SJSA1 (cell line): ENCODE data around the gene RRP15. TPM values are rescaled to one million over a fixed set of nuclear protein-coding genes. Genes with fewer than 3 reads are reported as not detected.

ENCODE experiments used
- DNase-seq, 2 experiments: peaks; one replicate each; pipeline ENCODE4 v3.0.0-alpha.2; 2015 to 2020; ENCODE audit warnings: low spot score in 2 of 2, low read depth in 1 of 2
- H3K27ac ChIP-seq: fragments of 250-450 bp; sonication (Bioruptor Pico); 2 replicates; pipeline ENCODE4 v1.5.1; 2020; ENCODE audit warnings: mild to moderate bottlenecking, moderate library complexity
- H3K27me3 ChIP-seq: fragments of 250-450 bp; sonication (Bioruptor Pico); replicated peaks from 2 replicates; pipeline ENCODE4 v1.5.1; 2020; ENCODE audit warnings: mild to moderate bottlenecking, moderate library complexity
- H3K36me3 ChIP-seq: fragments of 250-450 bp; sonication (Bioruptor Pico); 2 replicates; pipeline ENCODE4 v1.5.1; 2020; ENCODE audit warnings: mild to moderate bottlenecking
- H3K4me1 ChIP-seq: fragments of 250-450 bp; sonication (Bioruptor Pico); replicated peaks from 2 replicates; pipeline ENCODE4 v1.6.1; 2021; ENCODE audit warnings: mild to moderate bottlenecking
- H3K4me3 ChIP-seq: fragments of 250-450 bp; sonication (Bioruptor Pico); 2 replicates; pipeline ENCODE4 v1.5.1; 2020; ENCODE audit warnings: mild to moderate bottlenecking
- H3K9me3 ChIP-seq: fragments of 250-450 bp; sonication (Bioruptor Pico); replicated peaks from 2 replicates; pipeline ENCODE4 v1.5.1; 2020; ENCODE audit warnings: mild to moderate bottlenecking
- total RNA-seq: library from RNA; depleted of rRNA; stranded (reverse); fragments of >200 nt; shearing (Covaris generic); gene quantifications from 2 replicates; pipeline ENCODE4 v1.2.3, GENCODE V29; 2014; rRNA removed

Gene RRP15, protein sequence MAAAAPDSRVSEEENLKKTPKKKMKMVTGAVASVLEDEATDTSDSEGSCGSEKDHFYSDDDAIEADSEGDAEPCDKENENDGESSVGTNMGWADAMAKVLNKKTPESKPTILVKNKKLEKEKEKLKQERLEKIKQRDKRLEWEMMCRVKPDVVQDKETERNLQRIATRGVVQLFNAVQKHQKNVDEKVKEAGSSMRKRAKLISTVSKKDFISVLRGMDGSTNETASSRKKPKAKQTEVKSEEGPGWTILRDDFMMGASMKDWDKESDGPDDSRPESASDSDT
- total RNA-seq: 10.6 and 16.7 TPM in 2 replicates

DNA sequence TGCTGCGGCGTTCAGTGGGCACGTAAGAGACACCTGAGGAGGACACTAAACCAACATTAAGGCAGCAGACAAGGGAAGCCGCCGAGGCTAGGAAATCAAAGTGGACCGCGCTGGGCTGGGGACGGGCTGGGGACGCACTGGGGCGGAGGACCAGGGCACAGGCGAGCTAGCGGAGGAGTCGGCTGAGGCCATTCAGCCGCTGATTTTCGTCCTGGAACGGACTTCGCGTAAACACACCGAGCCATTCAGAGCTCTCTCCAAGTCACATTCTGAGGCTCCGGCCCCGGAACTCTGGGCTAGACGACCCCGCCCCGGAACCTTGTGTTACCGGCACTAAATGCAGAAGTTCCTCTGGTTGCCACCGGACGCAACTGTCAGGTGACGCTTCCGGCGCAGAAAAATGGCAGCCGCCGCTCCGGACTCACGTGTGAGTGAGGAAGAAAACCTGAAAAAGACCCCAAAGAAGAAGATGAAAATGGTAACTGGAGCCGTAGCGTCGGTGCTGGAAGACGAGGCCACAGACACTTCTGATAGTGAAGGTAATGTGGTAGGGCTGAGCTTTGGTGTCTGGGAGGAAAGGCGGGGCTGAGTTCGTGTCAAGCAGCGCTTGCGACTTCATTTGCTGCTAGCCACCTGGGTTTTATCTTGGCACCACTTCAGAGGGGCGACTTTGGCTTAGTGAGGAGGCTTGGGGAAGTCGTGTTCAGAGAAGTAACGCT is at the start of gene RRP15:
TSS of gene RRP15 (plus strand) at position 377 of the 719 bp plus-strand sequence. CDS start at position 401, 24 bp downstream.
- Histone ChIP-seq H3K27me3 (no peaks in the 10 kb centered on the region), H3K36me3 (no peaks in the 10 kb centered on the region), H3K27ac (peak within 1 kb of the TSS; percentile 59), H3K9me3 (0 out of 2 replicates have a peak, but pooled peaks cover 2% of the 10 kb centered on the region), H3K4me1 (peaks cover 14% of the 10 kb centered on the region), H3K4me3 (peak within 1 kb of the TSS; percentile 63)
- DNase-seq: peak; percentile 86 to 89

DNA sequence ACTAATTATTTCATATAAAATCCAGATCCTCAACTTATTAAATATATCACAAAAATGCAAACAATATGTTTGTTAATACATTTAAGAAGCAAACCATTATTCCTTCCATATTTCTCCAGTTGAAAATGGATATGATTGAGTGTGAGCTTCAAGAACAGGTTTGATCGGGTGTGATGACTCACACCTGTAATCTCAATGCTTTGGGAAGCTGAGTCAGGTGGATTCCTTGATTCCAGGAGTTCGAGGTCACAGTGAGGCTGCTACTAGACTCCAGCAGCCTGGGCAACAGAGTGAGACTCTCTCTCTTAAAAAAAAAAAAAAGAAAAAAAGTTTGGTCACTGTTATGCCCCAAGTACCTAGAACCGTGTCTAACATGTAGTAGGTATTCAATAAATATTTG is 42.9 kb upstream of the RRP15 start:
- no peak overlapping the region for H3K27ac ChIP-seq
- H3K4me3 ChIP-seq: no peak overlapping the region
- no peaks in the 10 kb centered on the region for H3K36me3 ChIP-seq
- H3K9me3 ChIP-seq: no peaks in the 10 kb centered on the region
- no peak for DNase-seq
- no peaks in the 10 kb centered on the region for H3K4me1 ChIP-seq
- H3K27me3 ChIP-seq: peaks cover 7% of the 10 kb centered on the region; the same call in 1 of the 2 replicates

GRCh38 chr1:218247339-218247738 is 37.8 kb upstream of the RRP15 start:
- no peaks in the 10 kb centered on the region for H3K9me3 ChIP-seq
- DNase-seq: no peak
- no peaks in the 10 kb centered on the region for H3K36me3 ChIP-seq
- H3K4me3 ChIP-seq: no peak overlapping the region
- no peaks in the 10 kb centered on the region for H3K4me1 ChIP-seq
- peaks cover 9% of the 10 kb centered on the region; the same call in 1 of the 2 replicates for H3K27me3 ChIP-seq
- no peak overlapping the region for H3K27ac ChIP-seq

DNA sequence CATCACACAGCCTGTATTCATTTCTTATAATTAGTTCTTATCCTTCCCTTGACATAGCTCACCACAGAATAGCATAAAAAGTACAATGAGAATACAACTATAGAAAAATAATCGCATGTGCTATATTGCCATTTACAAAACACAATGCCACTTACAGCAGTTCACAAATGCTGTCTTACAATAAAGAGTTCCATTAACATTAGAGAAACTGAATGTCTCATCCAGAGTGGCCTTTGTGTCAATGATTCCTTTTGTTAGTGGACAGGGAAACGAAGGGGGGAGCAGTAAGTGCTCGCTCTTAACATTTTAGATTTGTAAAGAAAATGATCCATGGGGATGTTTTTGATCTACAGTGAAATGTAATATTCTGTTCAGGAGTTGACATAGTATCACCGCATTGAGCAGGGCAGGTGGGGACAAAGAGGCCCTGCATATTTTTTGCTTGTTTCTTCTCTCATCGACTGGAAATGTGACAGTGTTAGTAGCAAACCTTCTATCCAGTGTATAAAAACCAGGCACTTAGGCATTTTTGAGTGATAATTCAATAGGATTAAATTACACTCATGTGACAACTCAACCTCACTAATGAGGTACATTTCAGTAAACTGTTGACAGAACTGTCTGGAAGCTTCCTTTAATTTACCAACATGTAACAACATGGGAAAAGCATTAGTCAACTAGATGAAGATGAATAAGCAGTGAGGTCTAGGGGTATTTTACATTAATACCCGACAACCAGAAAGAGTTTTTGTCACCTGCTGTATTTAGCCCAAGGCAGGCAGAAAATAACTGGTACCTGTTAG is 35.6 kb upstream of the RRP15 start:
- H3K9me3 ChIP-seq: no peaks in the 10 kb centered on the region
- no peak overlapping the region for H3K4me3 ChIP-seq
- H3K27me3 ChIP-seq: peaks cover 9% of the 10 kb centered on the region; the same call in 1 of the 2 replicates
- H3K4me1 ChIP-seq: no peaks in the 10 kb centered on the region
- DNase-seq: no peak
- H3K27ac ChIP-seq: no peak overlapping the region
- no peaks in the 10 kb centered on the region for H3K36me3 ChIP-seq

DNA sequence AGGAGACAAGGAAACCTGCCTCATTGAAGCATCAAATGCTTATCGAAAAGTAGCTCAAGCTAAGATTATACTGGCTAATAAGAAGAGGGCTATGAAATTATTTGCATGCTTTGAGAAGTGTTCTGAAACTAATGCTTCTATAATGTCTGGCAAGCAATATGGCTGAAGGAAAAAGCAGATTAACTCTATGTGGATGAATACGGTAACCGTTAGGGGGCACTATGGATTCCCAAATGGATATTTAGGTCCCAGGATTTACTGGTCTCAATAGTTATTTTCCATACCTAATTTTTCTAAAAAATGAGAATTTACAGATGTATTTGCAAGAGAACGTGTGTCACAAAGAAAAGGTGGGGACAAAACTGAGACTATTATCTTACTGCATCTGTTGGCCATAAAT is 34.6 kb upstream of the RRP15 start:
- no peak for DNase-seq
- no peaks in the 10 kb centered on the region for H3K9me3 ChIP-seq
- peaks cover 9% of the 10 kb centered on the region; the same call in 1 of the 2 replicates for H3K27me3 ChIP-seq
- no peaks in the 10 kb centered on the region for H3K4me1 ChIP-seq
- H3K36me3 ChIP-seq: no peaks in the 10 kb centered on the region
- no peak overlapping the region for H3K4me3 ChIP-seq
- H3K27ac ChIP-seq: no peak overlapping the region

DNA sequence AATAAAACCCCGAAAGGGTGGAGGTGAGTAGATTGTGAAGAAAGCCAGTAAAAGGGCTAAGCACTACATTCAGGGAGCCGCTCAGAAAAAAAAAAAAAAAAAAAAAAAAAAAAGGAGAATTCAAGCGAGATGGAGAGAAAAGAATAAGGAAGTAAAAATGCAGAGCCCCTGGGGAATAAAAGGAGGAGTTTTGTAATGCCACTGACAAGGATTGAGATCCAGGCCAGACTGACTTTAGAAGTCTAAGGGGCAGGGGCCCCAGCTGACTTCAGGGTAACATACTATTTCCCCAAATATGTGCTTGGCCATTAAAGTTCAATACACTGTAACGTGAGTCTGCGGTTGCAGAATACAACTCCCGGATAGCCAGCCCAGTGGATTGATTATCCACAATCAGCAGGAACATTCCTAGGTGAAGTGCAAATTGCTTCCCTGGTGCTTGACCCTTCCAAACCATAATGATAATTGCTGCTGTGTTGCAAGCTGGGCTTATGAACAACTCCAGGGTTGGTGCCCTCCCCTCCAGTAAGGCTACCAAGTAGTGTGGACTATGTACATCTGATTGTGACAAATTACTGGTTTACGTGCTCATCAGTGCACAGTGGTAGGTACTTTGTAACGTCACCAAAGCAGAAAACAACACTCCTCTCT is 30.7 kb upstream of the RRP15 start:
- Histone ChIP-seq H3K9me3 (no peaks in the 10 kb centered on the region), H3K4me1 (no peaks in the 10 kb centered on the region), H3K4me3 (no peak overlapping the region), H3K27ac (no peak overlapping the region), H3K27me3 (peaks cover 8% of the 10 kb centered on the region; the same call in 1 of the 2 replicates), H3K36me3 (no peaks in the 10 kb centered on the region)
- DNase-seq: no peak

GRCh38 chr1:218255090-218255489 is 30.0 kb upstream of the RRP15 start:
- Histone ChIP-seq H3K4me1 (no peaks in the 10 kb centered on the region), H3K4me3 (no peak overlapping the region), H3K9me3 (no peaks in the 10 kb centered on the region), H3K36me3 (no peaks in the 10 kb centered on the region), H3K27ac (no peak overlapping the region), H3K27me3 (peaks cover 3% of the 10 kb centered on the region; the same call in 1 of the 2 replicates)
- DNase-seq: no peak

DNA sequence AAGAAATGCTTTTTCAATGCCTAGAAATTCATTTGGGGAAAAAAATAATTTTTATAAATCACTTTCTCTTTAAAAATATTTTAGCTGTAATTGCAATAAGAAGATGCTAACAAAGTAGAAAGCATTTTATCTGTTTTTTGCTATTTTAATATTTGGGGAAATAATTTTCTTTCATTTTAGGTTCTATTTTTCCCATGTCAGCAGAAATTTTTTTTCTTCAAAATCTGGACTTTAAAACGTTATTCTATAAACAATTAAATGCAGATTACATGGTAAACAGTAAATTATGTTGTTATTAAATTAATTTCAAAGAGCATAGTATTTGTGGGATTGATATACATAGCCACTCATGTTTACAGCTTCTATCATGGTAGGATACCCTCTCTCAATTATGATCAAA is 27.7 kb upstream of the RRP15 start:
- Histone ChIP-seq H3K27me3 (no peaks in the 10 kb centered on the region), H3K36me3 (no peaks in the 10 kb centered on the region), H3K4me1 (no peaks in the 10 kb centered on the region), H3K9me3 (no peaks in the 10 kb centered on the region), H3K4me3 (no peak overlapping the region), H3K27ac (no peak overlapping the region)
- DNase-seq: no peak

GRCh38 chr1:218257971-218258370 is 27.1 kb upstream of the RRP15 start:
- no peak overlapping the region for H3K27ac ChIP-seq
- no peaks in the 10 kb centered on the region for H3K27me3 ChIP-seq
- H3K36me3 ChIP-seq: no peaks in the 10 kb centered on the region
- H3K4me1 ChIP-seq: no peaks in the 10 kb centered on the region
- no peak for DNase-seq
- no peak overlapping the region for H3K4me3 ChIP-seq
- H3K9me3 ChIP-seq: no peaks in the 10 kb centered on the region

GRCh38 chr1:218259339-218259738 is 25.8 kb upstream of the RRP15 start:
- H3K4me1 ChIP-seq: no peaks in the 10 kb centered on the region
- H3K27ac ChIP-seq: no peak overlapping the region
- no peaks in the 10 kb centered on the region for H3K9me3 ChIP-seq
- H3K4me3 ChIP-seq: no peak overlapping the region
- H3K36me3 ChIP-seq: no peaks in the 10 kb centered on the region
- no peak for DNase-seq
- H3K27me3 ChIP-seq: no peaks in the 10 kb centered on the region

DNA sequence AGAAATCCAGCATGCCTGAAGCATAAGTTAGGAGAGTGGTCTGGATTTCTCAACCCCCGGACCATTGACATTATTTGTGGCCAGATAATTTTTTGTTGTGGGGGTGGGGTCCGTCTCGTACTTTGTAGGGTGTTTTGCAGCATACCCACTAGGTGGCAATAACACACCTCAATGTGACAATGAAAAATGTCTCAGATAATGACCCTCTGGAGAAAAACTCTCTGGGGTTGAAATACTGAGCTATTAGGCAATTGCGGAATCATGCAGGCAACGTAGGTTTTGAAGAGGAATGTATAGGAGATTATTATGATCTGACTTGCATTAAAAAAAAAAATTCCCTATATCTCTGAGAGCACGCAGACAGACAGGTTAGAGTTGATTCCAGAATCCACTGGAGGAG is 25.3 kb upstream of the RRP15 start:
- H3K36me3 ChIP-seq: no peaks in the 10 kb centered on the region
- peak in 1 of 2 experiments; percentile 14 for DNase-seq
- H3K4me3 ChIP-seq: no peak overlapping the region
- H3K9me3 ChIP-seq: no peaks in the 10 kb centered on the region
- no peak overlapping the region for H3K27ac ChIP-seq
- H3K27me3 ChIP-seq: no peaks in the 10 kb centered on the region
- H3K4me1 ChIP-seq: no peaks in the 10 kb centered on the region

DNA sequence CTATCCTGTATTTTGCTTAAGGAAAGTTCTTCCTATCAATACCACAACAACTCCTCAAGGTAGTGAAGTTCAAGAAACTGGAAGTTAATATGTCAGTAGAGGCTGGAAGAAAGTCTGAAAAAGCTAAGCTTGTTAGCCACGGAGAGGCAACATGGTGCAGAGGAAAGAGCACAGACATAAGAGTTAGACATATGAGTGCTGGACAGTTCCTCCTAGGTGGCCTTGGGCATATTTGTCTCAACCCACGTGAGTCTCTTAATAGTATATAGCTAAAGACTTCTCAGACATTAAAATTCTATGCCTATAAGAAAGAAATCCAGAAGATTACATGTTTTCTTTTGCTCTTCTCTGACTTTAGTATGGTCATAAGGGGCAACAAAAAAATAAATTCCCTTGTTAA is 22.8 kb upstream of the RRP15 start:
- no peaks in the 10 kb centered on the region for H3K36me3 ChIP-seq
- H3K27me3 ChIP-seq: 0 out of 2 replicates have a peak, but pooled peaks cover under 1% of the 10 kb centered on the region
- no peaks in the 10 kb centered on the region for H3K9me3 ChIP-seq
- no peak overlapping the region for H3K27ac ChIP-seq
- no peak overlapping the region for H3K4me3 ChIP-seq
- H3K4me1 ChIP-seq: no peaks in the 10 kb centered on the region
- no peak for DNase-seq

DNA sequence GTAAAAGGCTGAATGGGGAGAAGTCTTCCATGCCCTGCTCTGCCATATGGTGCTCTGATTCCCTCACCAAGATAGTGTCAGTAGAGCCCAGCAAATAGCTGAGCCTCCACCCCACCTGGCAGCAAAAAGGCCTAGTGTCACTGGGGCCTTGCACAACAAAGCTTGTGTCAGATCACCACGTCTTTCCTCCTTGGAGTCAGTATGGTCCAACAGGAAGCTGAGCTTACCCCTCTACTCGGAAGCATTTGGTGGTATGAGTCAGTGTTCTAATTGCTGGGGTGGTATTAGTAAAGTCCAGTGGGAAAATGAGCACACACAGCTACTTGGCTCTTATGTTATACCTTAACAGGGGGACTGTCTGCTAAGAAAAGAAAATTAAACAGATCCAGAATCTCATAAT is 18.7 kb upstream of the RRP15 start:
- 0 out of 2 replicates have a peak, but pooled peaks cover 2% of the 10 kb centered on the region for H3K27me3 ChIP-seq
- no peaks in the 10 kb centered on the region for H3K9me3 ChIP-seq
- H3K36me3 ChIP-seq: no peaks in the 10 kb centered on the region
- no peak overlapping the region for H3K27ac ChIP-seq
- H3K4me1 ChIP-seq: no peaks in the 10 kb centered on the region
- no peak overlapping the region for H3K4me3 ChIP-seq
- no peak for DNase-seq
